Stimulated activated CD8-positive, alpha-beta memory T cell treated with anti-CD3 and anti-CD28 coated beads, Interleukin-7, amount 100 ng/mL, for 24 hours (primary cell): ENCODE data around the gene C16orf46.

ENCODE experiments used
- DNase-seq: peaks from one replicate; pipeline ENCODE4 v3.0.0-alpha.2; 2020; ENCODE audit warnings: low read depth

C16orf46 gene

DNA sequence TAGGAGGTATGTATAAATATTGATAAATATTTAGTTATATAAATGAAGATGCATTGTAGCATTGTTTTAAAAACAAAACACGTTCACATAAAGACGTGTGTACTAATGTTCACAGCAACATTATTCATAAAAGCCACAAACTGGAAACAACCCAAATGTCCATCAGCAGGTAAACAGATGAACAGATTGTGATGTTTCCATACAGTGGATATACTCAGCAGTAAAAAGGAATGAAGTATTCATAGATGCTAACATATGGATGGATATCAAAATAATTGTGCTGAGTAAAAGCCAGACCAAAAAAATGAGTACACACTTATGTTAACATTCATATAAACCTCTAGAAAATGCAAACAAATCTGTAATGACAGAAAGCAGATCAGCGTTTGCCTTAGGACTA is 64.1 kb downstream of the C16orf46 start:
- no peak for DNase-seq
